K562 (cell line): ENCODE results near the gene RNF17. TPM values are rescaled to one million over a fixed set of nuclear protein-coding genes. Genes with fewer than 3 reads are reported as not detected.

Experiments used
- BRCA1 ChIP-seq, 2 experiments: fragments of 450-650 bp in 1 of 2; sonication (generic) in 1 of 2; formaldehyde crosslinking in 1 of 2; IDR thresholded peaks; 2 replicates each; pipeline versions ENCODE4 v1.5.0 to v1.6.1; 2017 to 2020; ENCODE audit warnings: mild to moderate bottlenecking in 1 of 2, missing genetic modification reagents in 1 of 2
- ELK1 ChIP-seq: sonication (generic); formaldehyde crosslinking; IDR thresholded peaks from 2 replicates; pipeline ENCODE4 v1.8.1; 2022; ENCODE audit warnings: missing genetic modification reagents
- FUS ChIP-seq: fragments of 200-400 bp; formaldehyde crosslinking; optimal IDR thresholded peaks from 2 replicates; pipeline ENCODE3; 2017; ENCODE audit warnings: low read depth, low read length
- HNRNPH1 ChIP-seq: fragments of 200-400 bp; formaldehyde crosslinking; optimal IDR thresholded peaks from 2 replicates; pipeline ENCODE3; 2017; ENCODE audit warnings: low read depth, mild to moderate bottlenecking, low read length, moderate library complexity
- IFI16 ChIP-seq: fragments of 250-450 bp; sonication (Bioruptor Pico); IDR thresholded peaks from 2 replicates; pipeline ENCODE4 v2.1.2; 2022; ENCODE audit warnings: mild to moderate bottlenecking, inconsistent platforms
- KAT7 ChIP-seq: sonication (generic); formaldehyde crosslinking; IDR thresholded peaks from 2 replicates; pipeline ENCODE4 v1.8.0; 2022; ENCODE audit warnings: missing genetic modification reagents, mild to moderate bottlenecking, borderline replicate concordance
- KHSRP ChIP-seq: fragments of 450-650 bp; IDR thresholded peaks from 2 replicates; pipeline ENCODE4 v1.6.1; 2017
- L3MBTL2 ChIP-seq: fragments of 450-650 bp; IDR thresholded peaks from 2 replicates; pipeline ENCODE4 v1.6.1; 2016; ENCODE audit warnings: mild to moderate bottlenecking, moderate library complexity
- NCOA4 ChIP-seq: fragments of 450-650 bp; IDR thresholded peaks from 2 replicates; pipeline ENCODE4 v1.6.1; 2018; ENCODE audit warnings: mild to moderate bottlenecking; ENCODE audit not compliant: partially characterized antibody
- NEUROD1 ChIP-seq: fragments of 150-350 bp; IDR thresholded peaks from 2 replicates; pipeline ENCODE4 v1.6.1; 2014; ENCODE audit warnings: borderline replicate concordance, low read length, low read depth; ENCODE audit not compliant: partially characterized antibody
- PHTF2 ChIP-seq: fragments of 250-450 bp; sonication (Bioruptor Pico); IDR thresholded peaks from 2 replicates; pipeline ENCODE4 v1.5.0; 2021; ENCODE audit warnings: mild to moderate bottlenecking
- SETDB1 ChIP-seq: IDR thresholded peaks from one replicate; pipeline ENCODE4 v1.6.1; 2012; ENCODE audit warnings: low read length, control low read depth, inconsistent platforms
- SRSF1 ChIP-seq: fragments of 200-400 bp; formaldehyde crosslinking; IDR thresholded peaks from 2 replicates; pipeline ENCODE4 v1.6.1; 2017; ENCODE audit warnings: mild to moderate bottlenecking, low read depth, low read length, moderate library complexity
- THRB ChIP-seq: fragments of 450-650 bp; formaldehyde crosslinking; conservative IDR thresholded peaks from 2 replicates; pipeline ENCODE4 v1.4.0; 2022; ENCODE audit warnings: mild to moderate bottlenecking, missing genetic modification characterization
- ZNF124 ChIP-seq: sonication (generic); formaldehyde crosslinking; IDR thresholded peaks from 2 replicates; pipeline ENCODE4 v1.8.1; 2022; ENCODE audit warnings: missing genetic modification reagents
- ZNF184 ChIP-seq: sonication (generic); formaldehyde crosslinking; IDR thresholded peaks from 2 replicates; pipeline ENCODE4 v1.5.0; 2020; ENCODE audit warnings: missing genetic modification reagents
- ZNF398 ChIP-seq: fragments of 250-450 bp; sonication (Bioruptor Pico); IDR thresholded peaks from 2 replicates; pipeline ENCODE4 v1.8.0; 2021; ENCODE audit warnings: moderate library complexity, mild to moderate bottlenecking, inconsistent platforms
- polyA plus RNA-seq, 8 experiments: library from polyadenylated mRNA; depleted of rRNA in 4 of 8; stranded (reverse) in 5 of 8; unstranded in 3 of 8; fragments of >200 nt; fragmentation: Nextera tagmentation in 2 of 8; fragmentation: Illumina TruSeq in 1 of 8; extraction: Ambion mirVana in 2 of 8; extraction: Trizol in 1 of 8; gene quantifications; 2 replicates each; pipeline versions ENCODE4 v1.2.1 to v1.2.3, GENCODE V29; 2011 to 2014; ENCODE audit warnings: inconsistent platforms in 1 of 8, missing spikeins in 1 of 8
- total RNA-seq, 7 experiments: library from RNA; depleted of rRNA in 6 of 7; stranded (reverse); fragments of >200 nt in 6 of 7; fragmentation: Illumina TruSeq in 2 of 7; extraction: Trizol in 2 of 7; gene quantifications; 2 replicates each; pipeline versions ENCODE4 v1.2.1 to v1.2.3, GENCODE V29; 2011 to 2021; ENCODE audit warnings: low replicate concordance in 1 of 7
- TF ChIP-seq, protein P1 (sequence below): fragments of 250-450 bp; sonication (Bioruptor Pico); IDR thresholded peaks from 2 replicates; pipeline ENCODE4 v1.8.0; 2021; ENCODE audit warnings: moderate library complexity, mild to moderate bottlenecking, inconsistent platforms
- TF ChIP-seq, protein P2 (sequence below), 3 experiments: fragments of 200-800 bp in 1 of 3; fragments of 250-450 bp in 1 of 3; fragments of 450-650 bp in 1 of 3; sonication (Bioruptor Pico) in 1 of 3; sonication (Bioruptor generic) in 1 of 3; formaldehyde crosslinking in 1 of 3; IDR thresholded peaks; 2 replicates each; pipeline versions ENCODE4 v1.6.1 to v1.8.0; 2016 to 2022; ENCODE audit warnings: mild to moderate bottlenecking in 2 of 3, missing genetic modification characterization in 2 of 3, missing compliant biosample characterization in 1 of 3, moderate library complexity in 1 of 3

The RNF17 gene
- total and polyA plus RNA-seq, 9 of the 15 experiments (the other 6 are each of a cell fraction or from before 2014, with no cell fraction given) = 0.11 to 0.90 (median 0.58) TPM

DNA sequence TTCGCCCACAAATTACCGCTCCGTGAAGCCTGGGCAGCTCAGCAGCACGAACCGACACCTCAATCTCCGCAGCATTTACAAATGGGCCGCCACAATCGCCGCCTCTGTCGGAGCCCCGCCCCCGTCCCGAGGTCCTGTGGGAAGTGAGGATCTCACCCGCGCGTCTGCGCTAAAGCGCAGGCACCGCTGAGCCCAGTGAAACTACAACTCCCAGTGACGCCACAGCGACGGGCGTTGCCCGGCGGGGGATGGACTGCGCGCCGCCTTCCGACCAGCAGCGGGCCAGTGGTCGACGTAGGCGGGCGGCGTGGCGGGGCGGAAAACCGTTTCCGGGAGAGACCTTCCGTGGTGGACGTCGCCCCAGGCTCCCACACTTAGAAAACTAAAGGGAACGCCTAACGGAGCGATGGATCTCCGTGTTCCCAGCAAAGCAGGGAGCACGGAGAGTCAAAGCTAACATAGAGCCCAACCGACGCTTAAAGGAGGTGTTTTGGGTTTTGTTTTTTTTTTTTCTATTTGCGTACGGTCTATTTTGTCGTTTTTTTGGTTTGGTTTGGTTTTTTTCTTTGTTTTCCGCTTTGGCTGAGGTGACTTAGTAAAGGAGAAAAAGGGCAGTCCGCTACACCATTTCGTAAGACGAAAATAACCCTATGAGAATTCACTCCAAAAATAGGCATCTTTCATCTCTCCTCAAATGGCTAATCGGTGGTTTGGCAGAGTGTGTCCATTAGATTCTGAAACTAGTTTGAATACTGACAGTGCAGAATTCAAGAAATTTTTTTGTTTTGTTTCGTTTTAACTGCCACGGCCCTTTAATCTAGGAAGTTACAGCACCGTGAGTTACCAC lies 159.0 kb downstream of the RNF17 start (continued):
- no peak for TF ChIP-seq ZNF124 (CRISPR knock-in tag)
- TF ChIP-seq SRSF1 = no peak
- TF ChIP-seq KHSRP = no peak
- TF ChIP-seq, protein P1, sequence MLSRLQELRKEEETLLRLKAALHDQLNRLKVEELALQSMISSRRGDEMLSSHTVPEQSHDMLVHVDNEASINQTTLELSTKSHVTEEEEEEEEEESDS (CRISPR knock-in tag) = no peak
- no peak for TF ChIP-seq IFI16 (CRISPR knock-in tag)
- TF ChIP-seq NCOA4 = no peak
- TF ChIP-seq, protein P2, sequence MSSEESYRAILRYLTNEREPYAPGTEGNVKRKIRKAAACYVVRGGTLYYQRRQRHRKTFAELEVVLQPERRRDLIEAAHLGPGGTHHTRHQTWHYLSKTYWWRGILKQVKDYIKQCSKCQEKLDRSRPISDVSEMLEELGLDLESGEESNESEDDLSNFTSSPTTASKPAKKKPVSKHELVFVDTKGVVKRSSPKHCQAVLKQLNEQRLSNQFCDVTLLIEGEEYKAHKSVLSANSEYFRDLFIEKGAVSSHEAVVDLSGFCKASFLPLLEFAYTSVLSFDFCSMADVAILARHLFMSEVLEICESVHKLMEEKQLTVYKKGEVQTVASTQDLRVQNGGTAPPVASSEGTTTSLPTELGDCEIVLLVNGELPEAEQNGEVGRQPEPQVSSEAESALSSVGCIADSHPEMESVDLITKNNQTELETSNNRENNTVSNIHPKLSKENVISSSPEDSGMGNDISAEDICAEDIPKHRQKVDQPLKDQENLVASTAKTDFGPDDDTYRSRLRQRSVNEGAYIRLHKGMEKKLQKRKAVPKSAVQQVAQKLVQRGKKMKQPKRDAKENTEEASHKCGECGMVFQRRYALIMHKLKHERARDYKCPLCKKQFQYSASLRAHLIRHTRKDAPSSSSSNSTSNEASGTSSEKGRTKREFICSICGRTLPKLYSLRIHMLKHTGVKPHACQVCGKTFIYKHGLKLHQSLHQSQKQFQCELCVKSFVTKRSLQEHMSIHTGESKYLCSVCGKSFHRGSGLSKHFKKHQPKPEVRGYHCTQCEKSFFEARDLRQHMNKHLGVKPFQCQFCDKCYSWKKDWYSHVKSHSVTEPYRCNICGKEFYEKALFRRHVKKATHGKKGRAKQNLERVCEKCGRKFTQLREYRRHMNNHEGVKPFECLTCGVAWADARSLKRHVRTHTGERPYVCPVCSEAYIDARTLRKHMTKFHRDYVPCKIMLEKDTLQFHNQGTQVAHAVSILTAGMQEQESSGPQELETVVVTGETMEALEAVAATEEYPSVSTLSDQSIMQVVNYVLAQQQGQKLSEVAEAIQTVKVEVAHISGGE (CRISPR knock-in tag; IDR thresholded peaks at IDR 0.05) = peak in 1 of 3 experiments; percentile 78; a peak in 2 of 6 replicates
- no peak for TF ChIP-seq NEUROD1
- no peak for TF ChIP-seq ZNF398 (CRISPR knock-in tag)
- TF ChIP-seq ELK1 = no peak
- TF ChIP-seq ZNF184 (CRISPR knock-in tag) = no peak
- no peak for TF ChIP-seq FUS
- TF ChIP-seq HNRNPH1 = no peak
- no peak for TF ChIP-seq SETDB1
- no peak for TF ChIP-seq THRB
- no peak for TF ChIP-seq KAT7 (CRISPR knock-in tag)
- TF ChIP-seq BRCA1 (IDR thresholded peaks at IDR 0.05) = no peak
- no peak for TF ChIP-seq BRCA1 (CRISPR knock-in tag; IDR thresholded peaks at IDR 0.05)
- peak; percentile 75 for TF ChIP-seq L3MBTL2
- no peak for TF ChIP-seq PHTF2
